Activated CD8-positive, alpha-beta T cell treated with anti-CD3 and anti-CD28 coated beads, Interleukin-2, amount 10 ng/mL, durations not matched to agents 7 days and 5 days (primary cell): ENCODE results near the gene CLDN18. TPM values are rescaled to one million over a fixed set of nuclear protein-coding genes. Genes with fewer than 3 reads are reported as not detected.

ENCODE experiments used
- ATAC-seq: fragments of 150-1000 bp; cut with Tn5 transposase; one replicate; pipeline ENCODE4 v1.10.0; 2021; ENCODE audit warnings: moderate library complexity
- CTCF ChIA-PET: fragments of 350-600 bp; sonication (Branson Sonifier 250); formaldehyde crosslinking; loops from one replicate; lab custom pipeline; 2021; ENCODE audit warnings: antibody characterized with exemption; lab: Charles Lee
- POLR2A ChIA-PET: fragments of 350-600 bp; sonication (Branson Sonifier 250); formaldehyde crosslinking; loops from one replicate; lab custom pipeline; 2021; ENCODE audit warnings: antibody characterized with exemption; lab: Charles Lee
- DNase-seq: peaks from one replicate; pipeline ENCODE4 v3.0.0-alpha.2; 2020
- H3K27ac Mint-ChIP-seq: one replicate; pipeline ENCODE4 v1.8.0; 2021; ENCODE audit warnings: mild to moderate bottlenecking, mixed read lengths
- H3K27me3 Mint-ChIP-seq: one replicate; pipeline ENCODE4 v1.8.0; 2021; ENCODE audit warnings: low read depth, mixed read lengths
- H3K36me3 Mint-ChIP-seq: one replicate; pipeline ENCODE4 v1.8.0; 2021; ENCODE audit warnings: low read depth, mixed read lengths
- H3K4me1 Mint-ChIP-seq: one replicate; pipeline ENCODE4 v1.8.0; 2021; ENCODE audit warnings: low read depth, mixed read lengths
- H3K4me3 Mint-ChIP-seq: one replicate; pipeline ENCODE4 v1.8.0; 2021; ENCODE audit warnings: mild to moderate bottlenecking, mixed read lengths
- H3K9me3 Mint-ChIP-seq: one replicate; pipeline ENCODE4 v1.8.0; 2022; ENCODE audit warnings: mixed read lengths; ENCODE audit not compliant: insufficient read depth
- total RNA-seq, 2 experiments: library from RNA; stranded (reverse); gene quantifications; one replicate each; pipeline ENCODE4 v1.2.3, GENCODE V29; 2021

Gene CLDN18
- total RNA-seq, 2 experiments from 2014 or later: not detected

DNA sequence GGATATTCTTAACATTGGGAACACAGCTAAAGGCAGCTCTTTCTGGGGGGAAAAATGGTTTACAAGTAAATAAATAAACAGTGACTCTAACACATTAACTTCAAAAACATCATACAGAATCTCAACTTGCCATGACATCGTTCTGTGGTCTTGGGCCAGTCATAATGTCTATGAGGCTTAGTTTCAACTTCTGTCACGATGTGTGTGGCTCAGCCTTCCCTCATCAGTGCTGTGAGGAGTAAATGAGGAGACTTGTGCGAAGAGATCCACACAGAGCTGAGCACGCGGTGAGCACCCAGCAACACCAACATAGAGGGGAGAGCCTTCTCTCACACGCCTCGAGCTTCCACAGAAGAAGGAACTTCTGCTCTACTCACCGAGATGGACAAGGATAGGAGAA, 56.4 kb downstream of the CLDN18 start:
- DNase-seq (peak; percentile 29), ATAC-seq (peak; percentile 61)
- Mint-ChIP-seq H3K27me3 (peaks cover 15% of the 10 kb centered on the region), H3K36me3 (no peaks in the 10 kb centered on the region), H3K4me1 (peaks cover 17% of the 10 kb centered on the region), H3K27ac (no peak overlapping the region), H3K4me3 (no peak overlapping the region), H3K9me3 (no peaks in the 10 kb centered on the region)
- CTCF ChIA-PET: interaction anchor here (1.2 to 5.4 kb wide), 5 partner anchors 16 to 351 kb away, joined by 3 to 60 read pairs (median 4); no protein-coding TSS in a partner anchor
- POLR2A ChIA-PET: interaction anchor here (1.0 to 1.5 kb wide), 2 partner anchors 16 to 121 kb away, joined by 3 to 10 read pairs; partner anchors contain the start of gene ARMC8

- H3K27ac Mint-ChIP-seq: no peak overlapping the region
- POLR2A ChIA-PET: interaction anchor here (1.5 kb wide), 1 partner anchor 15 kb away, joined by 10 read pairs; no protein-coding TSS in a partner anchor
Measured at GRCh38 chr3:138066972-138067371, 57.0 kb downstream of the CLDN18 start.

DNA sequence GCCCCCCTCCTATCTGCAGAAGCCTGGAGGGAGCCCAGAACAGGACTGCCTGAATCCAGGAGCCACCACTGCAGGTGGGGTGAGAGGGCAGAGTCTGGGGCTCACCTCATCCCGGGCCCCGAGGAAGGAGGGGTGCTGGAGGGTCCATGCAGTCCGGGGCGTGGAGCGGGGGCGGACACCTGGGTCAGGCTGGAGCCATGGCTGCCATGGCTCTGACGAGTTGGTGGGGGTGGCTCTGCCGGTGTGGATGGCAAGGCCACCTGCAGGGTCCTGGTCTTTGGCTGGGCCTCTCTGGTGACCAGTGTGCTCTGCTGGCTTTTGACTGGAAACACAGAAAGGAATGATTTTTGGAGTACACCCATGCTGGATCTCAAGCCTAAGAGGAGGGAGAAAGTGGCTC, 58.1 kb downstream of the CLDN18 start:
- Mint-ChIP-seq H3K27ac (no peak overlapping the region), H3K9me3 (no peaks in the 10 kb centered on the region), H3K36me3 (no peaks in the 10 kb centered on the region), H3K4me3 (no peak overlapping the region), H3K4me1 (peaks cover 17% of the 10 kb centered on the region), H3K27me3 (peaks cover 13% of the 10 kb centered on the region)
- DNase-seq: peak; percentile 13
- ChIA-PET CTCF (interaction anchor here (1.3 to 5.4 kb wide), 4 partner anchors 12 to 60 kb away, joined by 3 to 60 read pairs (median 8); no protein-coding TSS in a partner anchor), POLR2A (no interaction called here)
- ATAC-seq: no peak

More at GRCh38 chr3:138066972-138067371, 57.0 kb downstream of the CLDN18 start:
- ATAC-seq (no peak), DNase-seq (peak; percentile 2)
- Mint-ChIP-seq H3K4me3 (no peak overlapping the region), H3K27me3 (peaks cover 13% of the 10 kb centered on the region), H3K4me1 (peaks cover 17% of the 10 kb centered on the region), H3K9me3 (no peaks in the 10 kb centered on the region), H3K36me3 (no peaks in the 10 kb centered on the region)
- CTCF ChIA-PET: interaction anchor here (0.8 to 5.4 kb wide), 7 partner anchors 13 to 61 kb away, joined by 3 to 60 read pairs (median 4); partner anchors contain the start of gene DZIP1L

DNA sequence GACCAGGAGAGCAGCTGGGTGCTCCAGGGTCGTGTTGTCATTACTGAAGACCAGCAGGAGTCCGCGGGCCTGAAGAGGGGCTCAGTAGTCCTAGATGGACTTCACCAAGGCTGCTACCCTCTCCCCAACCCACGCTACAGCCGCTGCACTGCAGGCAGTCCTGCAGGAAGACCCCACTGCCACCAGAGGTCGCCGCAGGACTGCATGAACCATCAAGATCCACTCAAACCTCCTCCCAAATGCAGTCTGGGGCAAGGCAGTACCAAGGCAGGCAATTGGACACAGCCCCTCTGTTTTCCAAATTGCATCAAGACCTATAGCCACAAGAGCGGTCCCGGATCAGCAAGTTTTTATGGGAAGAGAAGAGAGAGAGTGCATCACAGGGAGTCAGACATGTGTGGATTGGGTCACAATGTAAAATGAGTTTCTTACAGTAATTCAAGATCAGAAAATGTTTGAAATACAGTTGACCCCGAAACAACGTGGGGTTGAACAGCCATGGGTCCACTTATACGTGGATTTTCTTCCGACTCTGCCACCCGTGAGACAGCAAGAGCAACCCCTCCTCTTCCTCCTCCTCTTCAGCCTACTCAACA, 58.7 kb downstream of the CLDN18 start:
- Mint-ChIP-seq H3K4me1 (peaks cover 17% of the 10 kb centered on the region), H3K4me3 (no peak overlapping the region), H3K36me3 (no peaks in the 10 kb centered on the region), H3K9me3 (no peaks in the 10 kb centered on the region), H3K27ac (no peak overlapping the region), H3K27me3 (peaks cover 18% of the 10 kb centered on the region)
- DNase-seq: peak; percentile 82
- ATAC-seq: peak; percentile 86
- ChIA-PET CTCF (interaction anchor here (0.6 to 2.9 kb wide), 12 partner anchors 9 to 855 kb away, joined by 3 to 64 read pairs (median 4); partner anchors contain the start of gene DZIP1L), POLR2A (interaction anchor here (1.5 kb wide), 1 partner anchor 105 kb away, joined by 3 read pairs; no protein-coding TSS in a partner anchor)

GRCh38 chr3:138070006-138070405, 60.0 kb downstream of the CLDN18 start:
- H3K4me1 Mint-ChIP-seq: peaks cover 17% of the 10 kb centered on the region
- peaks cover 27% of the 10 kb centered on the region for H3K27me3 Mint-ChIP-seq
- ChIA-PET CTCF (interaction anchor here (0.9 to 2.9 kb wide), 8 partner anchors 10 to 49 kb away, joined by 3 to 64 read pairs (median 5); partner anchors contain the start of gene DZIP1L), POLR2A (interaction anchor here (1.5 kb wide), 1 partner anchor 104 kb away, joined by 3 read pairs; no protein-coding TSS in a partner anchor)
- H3K9me3 Mint-ChIP-seq: no peaks in the 10 kb centered on the region
- no peak for DNase-seq
- ATAC-seq: no peak
- no peak overlapping the region for H3K4me3 Mint-ChIP-seq
- no peak overlapping the region for H3K27ac Mint-ChIP-seq
- no peaks in the 10 kb centered on the region for H3K36me3 Mint-ChIP-seq

GRCh38 chr3:138072796-138073195, 62.8 kb downstream of the CLDN18 start:
- DNase-seq (no peak), ATAC-seq (no peak)
- no peaks in the 10 kb centered on the region for H3K36me3 Mint-ChIP-seq
- peaks cover 33% of the 10 kb centered on the region for H3K27me3 Mint-ChIP-seq
- H3K4me3 Mint-ChIP-seq: no peak overlapping the region
- H3K27ac Mint-ChIP-seq: no peak overlapping the region
- H3K9me3 Mint-ChIP-seq: no peaks in the 10 kb centered on the region
- peaks cover 2% of the 10 kb centered on the region for H3K4me1 Mint-ChIP-seq
- CTCF ChIA-PET: interaction anchor here (1.3 to 1.9 kb wide), 3 partner anchors 24 to 47 kb away, joined by 4 to 10 read pairs (median 4); no protein-coding TSS in a partner anchor
- POLR2A ChIA-PET: no interaction called here

DNA sequence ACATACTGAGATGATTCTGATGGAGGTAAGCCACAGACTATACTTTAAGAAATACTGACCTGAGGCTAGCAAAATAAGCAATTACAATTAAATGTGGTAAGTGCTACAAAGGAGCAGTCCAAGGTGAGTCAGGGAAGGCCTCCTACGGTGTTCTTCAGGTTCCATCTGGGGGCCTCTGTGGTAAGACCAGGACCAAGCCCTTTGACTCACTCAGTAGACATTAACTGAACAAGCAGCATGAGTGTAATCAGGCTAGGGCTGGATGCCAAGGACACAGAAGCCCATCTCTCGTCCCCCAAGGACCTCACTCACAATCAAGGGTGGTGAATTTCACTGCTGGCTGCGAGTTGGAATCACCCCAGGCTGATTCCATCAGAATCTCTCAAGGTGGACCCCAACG, 68.1 kb downstream of the CLDN18 start:
- H3K4me3 Mint-ChIP-seq: no peak overlapping the region
- POLR2A ChIA-PET: no interaction called here
- peaks cover 27% of the 10 kb centered on the region for H3K27me3 Mint-ChIP-seq
- no peaks in the 10 kb centered on the region for H3K9me3 Mint-ChIP-seq
- CTCF ChIA-PET: no interaction called here
- H3K27ac Mint-ChIP-seq: no peak overlapping the region
- peaks cover 27% of the 10 kb centered on the region for H3K4me1 Mint-ChIP-seq
- DNase-seq (no peak), ATAC-seq (no peak)
- no peaks in the 10 kb centered on the region for H3K36me3 Mint-ChIP-seq

GRCh38 chr3:138078901-138079344, 69.0 kb downstream of the CLDN18 start:
- Mint-ChIP-seq H3K27me3 (peaks cover 20% of the 10 kb centered on the region), H3K4me1 (peaks cover 35% of the 10 kb centered on the region), H3K4me3 (no peak overlapping the region), H3K27ac (no peak overlapping the region), H3K36me3 (no peaks in the 10 kb centered on the region), H3K9me3 (no peaks in the 10 kb centered on the region)
- ChIA-PET CTCF (interaction anchor here (1.9 kb wide), 1 partner anchor 10 kb away, joined by 8 read pairs; no protein-coding TSS in a partner anchor), POLR2A (no interaction called here)
- DNase-seq (no peak), ATAC-seq (no peak)

DNA sequence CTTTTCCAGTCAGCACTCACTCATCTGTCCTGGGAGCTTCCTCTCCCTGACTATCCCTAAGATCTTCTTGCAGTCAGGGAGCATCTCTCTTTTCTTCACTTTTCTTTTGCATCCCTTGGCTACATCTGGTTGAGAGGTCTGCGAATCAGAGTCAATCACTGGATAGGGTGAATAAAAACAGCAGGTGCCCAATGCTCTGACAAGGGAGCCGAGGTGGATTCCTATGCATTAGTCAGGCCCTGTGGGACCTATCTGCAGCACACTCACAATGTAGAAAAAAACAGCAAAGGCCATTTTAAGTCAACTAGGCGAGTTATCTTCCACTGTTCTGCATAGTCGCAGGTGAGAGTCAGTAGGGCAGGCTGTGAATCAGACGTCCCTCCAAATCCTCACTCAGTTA, 69.9 kb downstream of the CLDN18 start:
- H3K27ac Mint-ChIP-seq: no peak overlapping the region
- no peak for ATAC-seq
- DNase-seq: no peak
- peaks cover 14% of the 10 kb centered on the region for H3K27me3 Mint-ChIP-seq
- no peaks in the 10 kb centered on the region for H3K36me3 Mint-ChIP-seq
- peaks cover 38% of the 10 kb centered on the region for H3K4me1 Mint-ChIP-seq
- ChIA-PET CTCF (interaction anchor here (1.9 kb wide), 2 partner anchors 11 to 12 kb away, joined by 5 to 8 read pairs; no protein-coding TSS in a partner anchor), POLR2A (no interaction called here)
- H3K4me3 Mint-ChIP-seq: no peak overlapping the region
- H3K9me3 Mint-ChIP-seq: no peaks in the 10 kb centered on the region

DNA sequence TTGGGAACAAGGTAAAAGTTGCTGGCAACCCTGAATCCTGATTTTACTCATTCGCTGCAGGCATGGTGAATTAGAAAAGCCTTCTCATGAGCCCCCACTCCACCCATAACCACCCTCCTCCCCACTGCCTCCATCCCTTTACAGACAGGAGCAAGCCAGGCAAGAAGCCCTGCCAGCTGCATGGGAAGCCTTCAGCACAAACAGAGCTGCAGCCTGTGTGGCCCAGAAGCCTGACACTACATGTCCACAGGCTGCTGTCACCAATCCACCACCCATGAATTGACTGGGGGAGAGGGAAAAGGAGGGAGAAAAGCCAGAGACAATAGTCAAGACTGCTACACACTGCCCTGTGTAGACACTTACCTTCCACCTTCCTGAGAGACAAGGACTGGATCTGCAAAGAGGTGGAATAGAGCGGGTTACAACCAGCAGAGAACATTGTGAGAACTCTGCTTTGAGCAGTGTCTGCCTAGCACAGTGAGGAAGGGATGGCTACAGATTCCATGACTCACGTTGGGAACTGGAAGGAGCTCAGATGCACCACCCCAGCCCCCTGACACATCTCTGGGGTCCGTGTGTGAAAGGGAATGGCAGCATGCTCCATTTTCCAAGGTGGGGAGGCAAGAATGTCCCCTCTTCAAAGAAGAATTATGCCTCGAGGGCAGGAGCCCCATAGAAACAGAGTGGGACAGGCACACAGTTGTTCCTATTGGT, 71.6 kb downstream of the CLDN18 start:
- CTCF ChIA-PET: interaction anchor here (0.9 to 1.8 kb wide), 5 partner anchors 12 to 37 kb away, joined by 3 to 14 read pairs (median 3); partner anchors contain the start of gene DZIP1L
- ATAC-seq: no peak
- H3K36me3 Mint-ChIP-seq: no peaks in the 10 kb centered on the region

More for the DNA sequence above, 71.6 kb downstream of the CLDN18 start:
- POLR2A ChIA-PET: interaction anchor here (0.9 to 2.7 kb wide), 3 partner anchors 15 to 1329 kb away, joined by 3 to 10 read pairs (median 4); partner anchors contain the start of gene ARMC8
- Mint-ChIP-seq H3K4me1 (peaks cover 38% of the 10 kb centered on the region), H3K4me3 (no peak overlapping the region), H3K9me3 (no peaks in the 10 kb centered on the region), H3K27ac (peak overlapping the region; percentile 56), H3K27me3 (peaks cover 9% of the 10 kb centered on the region)
- DNase-seq: no peak
